HPDE6-E6E7 (cell line): Measurements from ENCODE around the gene FRG1.
"Not testable (repeated sequence)": the region's sequence is repeated elsewhere in the genome, so short reads cannot be mapped to it uniquely, and the experiment has no call there.

ENCODE experiments used
- DNase-seq: peaks from one replicate; pipeline ENCODE4 v3.0.0; 2011; ENCODE audit warnings: missing footprints; ENCODE audit errors: extremely low spot score

The FRG1 gene

DNA sequence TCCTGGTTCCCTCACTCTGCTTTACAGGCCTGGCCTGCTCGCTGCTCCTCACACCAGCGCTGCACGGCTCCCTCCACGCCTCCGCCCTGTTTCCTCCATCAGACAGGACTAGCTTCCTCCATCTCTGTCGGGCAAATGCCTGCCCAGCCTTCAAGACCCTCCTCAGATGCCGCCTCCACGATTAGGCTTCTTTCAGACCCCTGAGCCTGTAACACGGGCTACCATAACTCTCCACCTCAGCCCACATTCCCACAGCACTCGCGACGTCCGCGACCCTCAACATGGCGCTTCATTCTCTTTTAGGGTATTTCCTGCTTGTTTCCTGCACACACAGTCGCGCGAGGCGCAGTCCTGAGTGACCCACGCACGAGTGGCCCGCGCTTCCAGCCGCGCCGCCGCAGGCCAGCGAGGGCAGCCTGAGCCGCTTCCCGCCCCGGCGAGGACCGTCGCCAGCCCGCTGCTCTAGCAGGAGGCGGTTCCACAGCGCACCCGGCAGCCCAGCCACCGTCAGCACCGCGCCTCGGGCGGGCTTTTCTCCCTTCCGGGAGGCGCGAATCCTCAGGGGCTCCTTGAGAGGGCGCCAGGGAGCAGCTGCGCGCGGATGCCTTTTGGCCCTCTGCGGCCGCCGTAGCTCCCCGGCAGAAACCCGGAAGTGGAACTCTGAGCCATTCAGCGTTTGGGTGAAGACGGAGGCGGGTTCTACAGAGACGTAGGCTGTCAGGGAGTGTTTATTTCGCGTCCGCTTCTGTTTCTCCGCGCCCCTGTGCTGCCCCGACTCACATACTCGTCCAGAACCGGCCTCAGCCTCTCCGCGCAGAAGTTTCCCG lies at the start of gene FRG1:
Gene FRG1 (plus strand): TSS at position 695 of the 827 bp plus-strand sequence. CDS start 138 bp downstream, outside the sequence.
- DNase-seq, result peak; percentile 82

DNA sequence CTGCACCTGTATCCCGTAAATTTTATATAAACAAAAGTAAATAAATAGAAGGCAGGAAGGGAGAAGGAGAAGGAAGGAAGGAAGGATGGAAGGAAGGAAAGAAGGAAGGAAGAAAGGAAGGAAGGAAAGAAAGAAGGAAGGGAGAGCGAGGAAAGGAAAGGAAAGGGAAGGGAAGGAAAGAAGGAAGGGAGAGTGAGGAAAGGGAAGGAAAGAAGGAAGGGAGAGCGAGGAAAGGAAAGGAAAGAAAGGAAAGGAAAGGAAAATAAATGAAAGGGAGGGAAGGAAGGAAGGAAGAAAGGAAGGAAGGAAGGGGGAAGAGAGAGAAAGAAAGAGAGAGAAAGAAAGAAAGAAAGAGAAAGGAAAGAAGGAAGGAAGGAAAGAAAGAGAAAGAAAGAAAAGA lies 43.0 kb upstream of the FRG1 start:
- DNase-seq, result no peak

DNA sequence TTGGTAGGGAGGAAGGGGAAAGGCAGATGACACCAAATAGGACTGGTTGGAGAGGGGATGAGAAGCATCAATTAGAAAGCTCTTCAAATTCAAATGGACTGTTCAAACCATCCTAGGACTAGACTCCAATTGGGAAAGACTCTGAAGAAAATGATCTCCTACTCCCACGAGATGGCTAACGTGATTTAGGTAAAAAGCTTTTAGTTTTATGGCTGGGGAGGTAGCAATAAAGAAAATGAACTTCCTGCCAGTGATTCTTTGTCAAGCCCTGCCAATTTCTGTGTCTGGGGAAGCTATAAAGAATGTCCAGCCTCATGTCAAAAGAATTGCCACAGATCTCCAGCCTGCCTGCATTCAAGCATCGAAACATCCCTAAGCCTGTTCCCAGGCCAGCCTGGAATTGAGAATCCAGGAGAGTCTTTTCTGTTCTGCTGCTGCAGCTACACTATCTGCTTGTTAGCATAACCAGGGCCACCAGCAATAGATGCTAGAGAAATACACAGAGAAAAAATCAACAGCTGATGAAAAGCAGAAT lies 41.1 kb upstream of the FRG1 start:
- not testable (repeated sequence) for DNase-seq

DNA sequence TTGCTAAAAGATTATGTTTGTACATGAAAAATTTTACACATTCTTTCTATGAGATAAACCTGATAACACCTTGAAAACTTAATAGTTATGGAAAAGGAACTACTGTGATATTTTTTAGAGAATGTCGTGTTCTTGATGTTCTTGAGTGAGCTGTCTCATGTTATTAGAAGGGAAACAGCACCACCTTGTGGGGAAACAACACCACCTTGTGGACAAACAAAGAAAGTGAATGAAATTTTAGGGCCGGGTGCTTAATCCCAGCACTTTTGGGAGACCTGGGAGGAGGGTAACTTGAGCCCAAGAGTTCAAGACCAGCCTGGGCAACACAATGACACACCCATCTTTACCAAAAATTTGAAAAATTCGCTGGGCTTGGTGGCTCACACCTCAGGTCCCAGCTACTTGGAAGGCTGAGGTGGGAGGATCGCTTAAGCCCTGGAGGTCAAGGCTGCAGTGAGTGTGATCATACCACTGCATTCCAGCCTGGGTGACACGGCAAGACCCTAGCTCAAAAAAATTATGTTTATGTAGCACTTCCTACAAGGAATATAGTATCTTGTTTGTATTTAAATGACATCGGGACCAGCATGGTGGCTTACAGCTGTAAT lies 36.1 kb upstream of the FRG1 start:
- not testable (repeated sequence) for DNase-seq

DNA sequence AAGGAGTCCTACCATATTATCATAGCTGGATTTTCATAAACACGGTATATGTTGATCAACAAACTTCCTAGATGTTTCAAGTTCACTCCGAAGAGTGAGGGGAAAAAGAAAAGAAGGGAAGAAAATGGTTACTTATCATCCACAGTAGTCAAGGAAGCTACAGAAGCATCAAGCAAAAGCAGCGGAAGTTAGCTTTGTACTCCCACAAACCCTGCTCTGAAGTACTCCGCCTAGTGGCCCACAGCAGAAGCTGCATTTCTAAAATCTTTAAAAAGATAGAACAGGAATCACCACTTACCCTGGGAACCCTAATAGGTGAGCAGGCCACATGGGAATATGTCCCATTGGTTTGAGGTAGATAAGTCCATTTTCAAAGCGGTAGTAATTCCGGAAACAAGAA lies 28.5 kb upstream of the FRG1 start:
- DNase-seq, result no peak

DNA sequence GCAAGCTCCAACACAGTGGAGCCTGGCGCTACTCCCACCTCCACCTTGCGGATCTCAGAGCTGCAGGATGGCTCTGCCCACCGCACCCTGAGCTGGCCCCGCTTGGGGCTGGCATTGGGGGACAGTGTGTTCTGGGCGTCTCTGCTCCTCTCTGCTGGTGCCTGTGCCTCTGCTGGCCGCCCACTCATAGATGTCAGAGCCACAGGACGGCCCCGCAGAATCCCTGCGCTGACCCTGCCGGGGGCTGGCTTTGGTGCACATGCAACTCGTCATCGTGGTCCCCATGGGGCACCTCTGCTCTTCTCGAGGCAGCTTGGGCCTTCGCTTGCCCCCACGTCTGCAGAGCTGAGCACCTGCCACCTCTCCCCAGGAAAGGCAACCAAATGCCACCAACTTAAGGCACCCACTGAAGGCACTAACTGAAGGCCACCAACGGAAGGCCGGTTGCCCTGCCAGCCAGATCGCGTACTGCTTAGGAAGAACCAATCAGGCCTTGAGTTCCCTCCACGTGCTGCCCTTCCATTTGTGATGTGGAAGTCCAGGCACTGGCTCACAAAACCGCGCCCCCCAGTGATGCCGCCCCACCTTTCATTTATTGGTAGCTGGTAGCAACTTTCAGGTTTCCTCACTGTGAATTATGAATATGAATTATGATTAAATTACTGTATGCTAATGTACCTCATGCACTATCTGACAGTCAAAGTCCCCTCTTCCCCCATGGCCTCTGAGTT lies 23.3 kb upstream of the FRG1 start:
- no peak for DNase-seq

DNA sequence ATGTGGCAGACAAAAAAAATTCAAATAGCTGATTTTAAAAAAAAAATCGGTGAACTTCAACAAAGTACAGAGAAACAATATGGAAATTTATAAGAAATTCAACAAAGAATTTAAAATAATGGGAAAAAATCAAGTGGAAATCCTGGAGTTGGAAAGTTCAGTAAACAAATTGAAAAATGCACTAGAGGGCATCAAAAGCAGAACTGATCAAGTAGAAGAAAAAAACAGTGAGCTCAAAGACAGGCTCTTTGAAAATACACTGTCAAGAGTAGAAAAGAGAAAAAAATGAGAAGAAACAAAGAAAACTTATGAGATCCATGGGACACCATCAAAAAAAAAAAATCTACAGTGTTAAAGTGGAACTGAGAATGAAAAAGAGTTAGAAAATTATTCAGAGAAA lies 19.6 kb upstream of the FRG1 start:
- DNase-seq, result no peak

DNA sequence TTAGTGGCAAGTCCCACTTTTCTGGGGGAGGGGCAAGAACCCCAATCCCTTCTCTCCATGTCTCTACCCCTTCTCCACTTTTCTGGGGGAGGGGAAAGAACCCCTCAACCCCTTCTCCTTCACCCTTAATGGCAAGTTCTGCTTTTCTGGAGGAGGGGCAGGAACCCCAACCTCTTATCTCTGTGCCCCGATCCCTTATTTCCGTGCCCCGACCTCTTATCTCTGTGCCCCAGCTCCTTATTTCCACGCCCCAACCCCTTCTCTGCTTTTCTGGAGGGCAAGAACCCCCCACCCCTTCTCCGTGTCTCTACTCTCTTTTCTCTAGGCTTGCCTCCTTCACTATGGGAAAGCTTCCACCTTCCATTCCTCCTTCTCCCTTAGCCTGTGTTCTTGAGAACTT lies 13.9 kb upstream of the FRG1 start:
- DNase-seq, result not testable (repeated sequence)

DNA sequence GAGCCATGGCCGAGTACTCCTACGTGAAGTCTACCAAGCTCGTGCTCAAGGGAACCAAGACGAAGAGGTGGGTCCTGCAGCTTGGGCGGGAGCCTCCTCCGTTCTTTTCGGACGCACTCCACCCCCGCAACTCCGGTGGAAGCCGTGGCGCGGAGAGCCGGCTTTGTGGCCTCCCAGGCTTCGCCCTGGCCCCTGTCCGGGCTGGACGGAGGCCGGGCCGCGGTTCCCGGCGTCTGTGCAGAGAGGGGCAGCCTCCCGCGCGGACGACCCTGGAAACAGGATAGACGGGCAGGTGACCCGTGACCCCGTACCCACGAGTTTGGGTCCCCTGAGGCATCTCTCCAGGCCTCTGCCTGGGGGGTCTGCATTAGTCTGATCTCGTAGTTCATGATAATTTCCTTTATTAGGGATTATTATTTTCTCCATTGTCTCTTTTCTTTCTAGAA lies 356 bp downstream of the FRG1 start:
- DNase-seq, result no peak

DNA sequence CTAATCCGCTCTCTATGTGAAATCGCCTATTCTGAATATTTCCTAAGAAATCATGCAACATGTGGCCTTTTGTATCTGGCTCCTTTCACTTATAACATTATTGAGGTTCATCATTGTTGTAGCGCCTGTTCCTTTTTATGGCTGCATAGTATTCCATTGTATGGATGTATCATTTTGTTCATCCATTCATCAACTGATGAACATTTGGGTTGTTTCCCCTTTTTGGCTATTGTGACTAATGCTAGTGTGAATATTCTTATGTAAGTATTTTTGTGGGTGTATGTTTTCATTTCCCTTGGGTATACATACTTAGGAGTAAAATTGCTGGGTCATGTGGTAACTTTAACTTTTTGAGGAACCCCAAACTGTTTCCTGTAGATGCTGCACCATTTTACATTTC lies 1.7 kb downstream of the FRG1 start:
- not testable (repeated sequence) for DNase-seq

DNA sequence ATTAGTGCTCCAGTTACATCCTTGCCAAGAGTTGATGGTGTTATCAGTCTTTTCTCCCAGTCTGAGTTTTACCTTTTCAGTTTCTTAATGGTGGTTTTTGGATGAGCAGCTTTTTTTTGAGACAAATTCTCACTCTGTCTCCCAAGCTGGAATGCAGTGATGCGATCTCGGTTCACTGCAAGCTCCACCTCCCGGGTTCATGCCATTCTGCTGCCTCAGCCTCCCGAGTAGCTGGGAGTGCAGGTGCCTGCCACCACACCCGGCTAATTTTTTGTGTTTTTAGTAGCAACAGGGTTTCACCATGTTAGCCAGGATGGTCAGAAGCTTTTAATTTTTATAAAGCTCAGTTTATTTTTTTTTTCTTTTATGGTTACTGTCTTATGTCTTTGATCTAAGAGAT lies 3.4 kb downstream of the FRG1 start:
- DNase-seq, result not testable (repeated sequence)

DNA sequence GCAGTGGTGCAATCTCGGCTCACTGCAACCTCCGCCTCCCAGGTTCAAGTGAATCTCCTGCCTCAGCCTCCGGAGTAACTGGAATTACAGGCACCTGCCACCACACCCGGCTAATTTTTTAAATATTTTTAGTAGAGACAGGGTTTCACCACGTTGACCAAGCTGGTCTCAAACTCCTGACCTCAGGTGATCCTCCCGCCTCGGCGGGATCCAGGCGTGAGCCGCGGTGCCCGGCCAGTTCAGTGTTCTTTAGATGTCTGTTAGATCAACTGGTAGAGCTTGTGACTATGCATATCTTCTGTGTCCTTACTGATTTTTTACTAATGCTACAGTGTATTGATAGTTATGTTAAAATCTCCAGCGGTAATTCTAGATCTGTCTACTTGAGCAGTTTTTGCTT lies 6.2 kb downstream of the FRG1 start:
- not testable (repeated sequence) for DNase-seq

DNA sequence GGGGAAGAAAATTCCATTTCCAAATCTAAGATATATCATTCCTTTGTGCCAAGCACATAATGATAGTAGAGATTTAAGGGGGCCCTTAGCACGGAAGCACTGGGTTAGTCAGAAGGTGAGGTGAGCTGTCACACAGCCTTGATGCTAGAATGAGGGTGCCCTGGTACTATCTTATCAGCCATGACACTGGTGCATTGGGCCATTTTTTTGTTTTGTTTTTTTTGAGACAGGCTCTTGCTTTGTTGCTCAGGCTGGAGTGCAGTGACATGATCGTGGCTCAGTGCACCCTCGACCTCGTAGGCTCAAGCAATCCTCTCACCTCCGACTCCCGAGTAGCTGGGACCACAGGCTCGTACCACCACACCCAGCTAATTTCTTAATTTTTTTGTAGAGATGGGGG lies 7.8 kb downstream of the FRG1 start:
- not testable (repeated sequence) for DNase-seq

DNA sequence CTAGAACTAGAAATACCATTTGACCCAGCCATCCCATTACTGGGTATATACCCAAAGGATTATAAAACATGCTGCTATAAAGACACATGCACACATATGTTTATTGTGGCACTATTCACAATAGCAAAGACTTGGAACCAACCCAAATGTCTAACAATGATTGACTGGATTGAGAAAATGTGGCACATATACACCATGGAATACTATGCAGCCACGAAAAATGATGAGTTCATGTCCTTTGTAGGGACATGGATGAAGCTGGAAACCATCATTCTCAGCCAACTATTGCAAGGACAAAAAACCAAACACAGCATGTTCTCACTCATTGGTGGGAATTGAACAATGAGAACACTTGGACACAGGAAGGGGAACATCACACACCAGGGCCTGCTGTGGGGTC lies 28.6 kb downstream of the FRG1 start:
- DNase-seq, result not testable (repeated sequence)

DNA sequence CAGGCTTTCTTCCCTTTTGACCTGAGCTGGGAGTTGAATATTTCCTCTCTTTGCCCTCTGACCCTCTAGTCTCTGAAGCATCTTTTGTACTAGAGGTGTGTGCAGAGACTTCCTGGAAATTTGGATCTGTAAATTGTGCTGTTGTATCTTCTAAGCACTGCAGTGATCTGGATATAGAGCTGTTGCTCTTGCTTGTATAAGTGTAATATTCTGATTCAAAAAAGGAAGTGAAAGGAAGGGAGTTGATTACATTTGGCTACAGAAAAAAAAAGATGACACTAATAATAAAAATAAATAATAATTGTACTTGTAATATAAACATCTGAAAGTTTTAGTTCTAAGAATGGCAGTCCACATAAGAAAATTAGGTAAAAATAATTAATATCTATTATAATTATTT lies 33.0 kb downstream of the FRG1 start:
- no peak for DNase-seq

DNA sequence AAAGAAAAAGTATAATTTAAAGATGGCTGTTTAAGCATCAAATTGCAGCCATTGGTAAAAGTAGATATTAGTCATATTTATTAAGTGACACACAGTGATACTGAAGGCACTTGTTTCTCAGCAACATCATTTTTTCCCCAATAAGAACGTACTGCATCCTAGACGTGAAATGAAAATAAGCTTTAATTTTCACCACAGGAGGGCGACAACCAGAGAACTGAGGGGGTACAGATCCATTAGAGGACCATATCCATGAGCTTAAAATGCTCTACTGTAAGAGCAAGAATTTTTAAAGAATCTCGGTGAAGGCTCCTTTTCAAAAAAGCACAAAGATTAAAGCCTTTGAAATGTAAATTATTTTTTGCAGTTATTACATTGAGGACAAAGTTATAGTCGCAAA lies 33.4 kb downstream of the FRG1 start:
- no peak for DNase-seq

DNA sequence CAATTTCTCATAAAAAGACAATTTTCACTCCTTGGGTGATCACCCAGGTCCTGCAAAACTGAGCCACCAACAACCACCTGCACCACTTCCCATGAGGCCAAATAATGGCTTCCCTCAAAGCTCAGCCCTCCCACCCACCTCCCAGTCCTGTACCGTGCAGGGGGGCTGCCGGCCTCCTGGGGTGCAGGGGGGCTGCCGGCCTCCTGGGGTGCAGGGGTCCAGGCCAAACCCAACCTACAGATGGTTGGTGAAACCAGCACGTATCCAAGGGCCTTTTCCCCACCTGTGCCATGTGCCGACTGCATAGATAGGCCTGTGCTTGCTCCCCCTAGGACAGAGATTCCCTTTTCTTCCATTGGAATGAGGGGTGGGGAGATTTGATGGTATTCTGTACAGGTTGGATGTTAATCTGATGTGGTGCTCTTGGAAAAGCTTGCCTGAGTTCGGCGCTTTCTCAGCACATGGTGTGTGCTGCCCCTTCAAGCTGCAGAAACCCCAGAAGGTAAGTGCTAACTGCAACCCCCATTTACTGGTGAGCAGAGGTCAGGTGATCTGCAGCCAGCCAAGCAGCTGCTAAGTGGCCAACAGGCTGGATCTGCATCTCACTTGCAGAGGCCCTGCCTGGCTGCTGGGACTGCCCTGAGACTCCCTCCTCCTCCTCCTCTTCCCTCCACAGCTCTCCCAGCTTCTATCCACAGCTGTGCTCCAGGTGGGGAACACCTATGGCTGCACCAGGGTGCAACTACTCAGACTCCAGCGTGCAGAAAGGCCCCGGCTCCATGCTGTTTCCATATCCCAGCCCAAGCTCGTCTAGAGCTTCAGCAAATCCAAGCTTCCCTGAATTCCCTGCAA lies 38.8 kb downstream of the FRG1 start:
- no peak for DNase-seq

DNA sequence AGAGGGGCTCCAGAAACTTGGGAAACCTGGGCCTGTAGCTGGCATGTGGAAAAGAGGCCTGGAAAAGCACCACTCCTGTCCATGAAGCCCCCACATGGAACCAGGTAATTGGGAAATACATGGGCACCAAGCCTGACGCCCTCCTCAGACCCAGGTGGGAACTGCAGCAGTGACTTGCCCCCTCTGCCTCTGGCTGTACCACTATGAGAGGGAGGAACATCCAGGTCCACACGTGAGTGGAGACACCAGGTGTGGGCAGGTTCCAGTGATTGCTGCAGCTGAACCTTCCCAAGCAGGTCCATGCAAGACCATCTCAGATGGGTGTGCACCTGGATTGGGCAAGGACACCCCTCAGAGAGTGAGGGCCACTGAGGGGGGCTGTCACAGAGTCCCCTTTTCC lies 39.6 kb downstream of the FRG1 start:
- DNase-seq, result not testable (repeated sequence)

DNA sequence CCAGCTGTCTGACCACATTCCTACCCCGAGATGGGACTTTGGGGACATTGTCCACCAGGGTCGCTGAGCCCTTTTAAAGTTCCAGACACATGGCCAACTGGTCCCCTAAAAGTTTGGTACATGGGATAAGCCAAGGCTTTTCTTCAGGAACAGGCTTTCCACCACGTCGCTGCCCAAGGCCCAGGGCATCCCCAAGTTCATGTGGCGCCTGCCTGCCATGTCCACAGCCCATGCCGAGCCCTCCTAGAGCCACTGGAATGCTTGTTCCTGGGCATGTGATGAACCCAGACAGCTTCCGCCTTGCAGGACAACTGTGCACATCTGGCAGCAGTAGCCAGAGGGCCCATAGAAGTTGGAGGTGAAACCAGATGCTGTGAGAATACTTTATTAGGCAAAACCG lies 41.3 kb downstream of the FRG1 start:
- DNase-seq, result no peak

DNA sequence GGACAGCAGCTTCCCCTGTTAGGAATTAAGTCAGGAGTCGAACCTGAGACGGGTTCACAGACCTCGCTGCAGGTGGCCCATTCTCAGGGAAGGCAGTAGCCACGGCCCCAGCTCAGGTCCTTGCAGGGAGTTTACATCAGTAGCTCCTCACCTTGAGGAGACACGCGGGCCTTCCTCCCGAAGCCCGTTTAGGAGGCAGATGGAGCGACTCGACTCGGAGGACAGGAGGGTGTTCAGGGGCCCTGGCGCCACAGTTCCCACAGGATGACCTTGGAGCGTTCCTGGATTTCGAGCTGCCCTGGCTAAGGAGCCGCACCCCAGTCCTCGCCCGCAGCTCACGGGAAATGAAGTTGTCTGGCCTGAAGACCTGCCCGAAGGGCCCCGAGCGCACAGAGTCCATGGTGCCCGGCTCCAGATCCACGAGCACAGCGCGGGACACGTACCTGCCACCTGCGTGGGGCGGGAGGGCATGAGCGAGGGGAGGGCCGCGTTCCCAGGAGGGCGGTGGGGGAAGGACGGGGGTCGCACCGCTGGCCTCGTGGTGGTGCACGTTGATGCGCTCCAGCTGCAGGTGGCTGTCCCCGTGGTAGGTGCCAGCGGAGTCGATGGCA lies 43.3 kb downstream of the FRG1 start:
- not testable (repeated sequence) for DNase-seq

DNA sequence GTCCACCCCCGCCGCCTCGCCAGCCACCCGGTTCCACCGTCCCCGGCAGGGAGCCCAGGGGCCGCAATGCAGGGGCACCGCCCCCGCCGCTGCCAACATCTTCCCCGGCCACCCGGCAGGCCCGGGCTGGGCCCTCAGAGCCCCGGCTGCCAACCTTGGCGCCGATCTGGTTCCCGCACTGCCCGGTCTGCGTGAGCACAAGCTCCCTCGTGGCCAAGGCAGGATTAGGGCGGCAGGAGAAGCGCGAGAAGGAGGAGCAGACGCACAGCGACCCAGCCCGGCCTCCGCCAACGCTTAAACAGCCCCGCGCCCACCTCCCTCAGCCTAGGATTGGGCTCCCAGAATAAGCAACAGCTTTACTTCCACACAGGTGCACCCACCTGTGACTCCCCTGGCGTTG lies 44.0 kb downstream of the FRG1 start:
- DNase-seq, result not testable (repeated sequence)
